GM12878 (cell line): ENCODE data around the gene TRAT1. TPM values are rescaled to one million over a fixed set of nuclear protein-coding genes. Genes with fewer than 3 reads are reported as not detected.

Source experiments
- ATAC-seq: fragments of 200-7000 bp; cut with Tn5 transposase; 3 replicates; pipeline ENCODE4 v1.9.1; 2020; ENCODE audit warnings: mild to moderate bottlenecking, moderate library complexity
- BruUV-seq: library from RNA; stranded (reverse); fragments of 400-500 nt; replicated peaks from 2 replicates; lab custom pipeline; 2021; lab: Mats Ljungman, UMichigan
- CTCF ChIA-PET: fragments of 300-600 bp; sonication (Branson Sonifier 250); formaldehyde crosslinking; extraction: SDS; loops from one replicate; lab custom pipeline; 2021; ENCODE audit warnings: inconsistent platforms; lab: Yijun Ruan, JAX
- POLR2A ChIA-PET: fragments of 350-600 bp; formaldehyde crosslinking; extraction: SDS; loops from one replicate; lab custom pipeline; 2021; ENCODE audit warnings: inconsistent platforms; lab: Charles Lee
- RAD21 ChIA-PET: fragments of 300-600 bp; sonication (Branson Sonifier 250); formaldehyde crosslinking; loops from one replicate; lab custom pipeline; 2023; ENCODE audit warnings: antibody characterized with exemption; ENCODE audit not compliant: unreplicated experiment; lab: Charles Lee
- SMC1A ChIA-PET: fragments of 300-600 bp; sonication (Branson Sonifier 250); formaldehyde crosslinking; loops from one replicate; lab custom pipeline; 2023; ENCODE audit not compliant: unreplicated experiment, uncharacterized antibody; lab: Charles Lee
- DNase-seq: peaks from one replicate; pipeline ENCODE4 v3.0.0-alpha.2; 2011; ENCODE audit warnings: low read depth, low spot score
- FAIRE-seq: peaks from 3 replicates; lab custom pipeline; 2011; peaks lifted over from hg19 to GRCh38; lab: Jason Lieb, UNC
- H2AFZ ChIP-seq: 2 replicates; pipeline ENCODE4 v1.6.0; 2011; ENCODE audit warnings: low read depth, low read length, control low read depth; ENCODE audit not compliant: control insufficient read depth
- H3K27ac ChIP-seq: 2 replicates; pipeline ENCODE4 v1.5.1; 2011; ENCODE audit warnings: control low read depth; ENCODE audit not compliant: control insufficient read depth, insufficient read depth
- H3K27me3 ChIP-seq, 2 experiments: replicated peaks in 1 of 2; 2 replicates each; pipeline versions ENCODE4 v1.6.0 to v1.6.1; 2011; ENCODE audit warnings: low read length in 1 of 2; ENCODE audit not compliant: control insufficient read depth in 2 of 2, insufficient read depth in 2 of 2
- H3K36me3 ChIP-seq, 2 experiments: 2 replicates each; pipeline ENCODE4 v1.5.1; 2011; ENCODE audit warnings: low read length in 1 of 2; ENCODE audit not compliant: control insufficient read depth in 2 of 2, insufficient read depth in 2 of 2
- H3K4me1 ChIP-seq: 2 replicates; pipeline ENCODE4 v1.6.1; 2011; ENCODE audit warnings: mild to moderate bottlenecking, low read length, moderate library complexity, mixed read lengths; ENCODE audit not compliant: control insufficient read depth, insufficient read depth
- H3K4me2 ChIP-seq: 2 replicates; pipeline ENCODE4 v1.6.0; 2011; ENCODE audit warnings: control low read depth; ENCODE audit not compliant: control insufficient read depth, insufficient read depth
- H3K4me3 ChIP-seq: fragments of 200-600 bp; sonication (generic); 2 replicates; pipeline ENCODE4 v1.5.1; 2016
- H3K79me2 ChIP-seq: 2 replicates; pipeline ENCODE4 v1.6.0; 2011; ENCODE audit warnings: low read length; ENCODE audit not compliant: control insufficient read depth, insufficient read depth
- H3K9ac ChIP-seq: 2 replicates; pipeline ENCODE4 v1.8.0; 2011; ENCODE audit warnings: low read length, control low read depth, mixed read lengths; ENCODE audit not compliant: control insufficient read depth, insufficient read depth
- H3K9me3 ChIP-seq: replicated peaks from 3 replicates; pipeline ENCODE4 v1.5.1; 2011; ENCODE audit warnings: mild to moderate bottlenecking, low read length; ENCODE audit not compliant: control insufficient read depth, insufficient read depth
- H4K20me1 ChIP-seq: 2 replicates; pipeline ENCODE4 v1.6.0; 2011; ENCODE audit not compliant: control insufficient read depth, insufficient read depth
- BCLAF1 ChIP-seq: fragments of 450-650 bp; IDR thresholded peaks from 2 replicates; pipeline ENCODE4 v1.6.1; 2017; ENCODE audit warnings: antibody characterized with exemption, mild to moderate bottlenecking, moderate library complexity
- BRCA1 ChIP-seq: IDR thresholded peaks from 2 replicates; pipeline ENCODE4 v1.6.1; 2011; ENCODE audit warnings: low read depth, low read length, improper control_type of control experiment
- CREM ChIP-seq: IDR thresholded peaks from 2 replicates; pipeline ENCODE4 v1.6.1; 2014; ENCODE audit warnings: antibody characterized with exemption, low read depth
- EED ChIP-seq: sonication (generic); IDR thresholded peaks from 2 replicates; pipeline ENCODE4 v1.6.1; 2016; ENCODE audit warnings: antibody characterized with exemption, low read depth
- FOXK2 ChIP-seq: fragments of 450-650 bp; IDR thresholded peaks from 2 replicates; pipeline ENCODE4 v1.6.1; 2017; ENCODE audit warnings: mild to moderate bottlenecking, moderate library complexity
- IRF4 ChIP-seq: IDR thresholded peaks from 2 replicates; pipeline ENCODE4 v1.6.1; 2011; ENCODE audit warnings: low read depth, low read length
- NR2F1 ChIP-seq: fragments of 450-650 bp; conservative IDR thresholded peaks from 2 replicates; pipeline ENCODE4 v1.6.1; 2017; ENCODE audit warnings: mild to moderate bottlenecking
- SRF ChIP-seq, 2 experiments: IDR thresholded peaks; 2 replicates each; pipeline ENCODE4 v1.6.1; 2011; ENCODE audit warnings: low read depth in 2 of 2, low read length in 2 of 2, mild to moderate bottlenecking in 1 of 2, moderate library complexity in 1 of 2
- SUPT20H ChIP-seq: IDR thresholded peaks from 2 replicates; pipeline ENCODE4 v1.6.1; 2011; ENCODE audit warnings: low read depth, mild to moderate bottlenecking, low read length, moderate library complexity, borderline replicate concordance; ENCODE audit not compliant: control insufficient read depth
- WGBS: methylation state at CpG from one replicate; pipeline ENCODE4 v1.1.6; 2016; ENCODE audit warnings: low lambda C conversion rate; ENCODE audit not compliant: insufficient replicate concordance, insufficient coverage; ENCODE audit errors: missing lambda C conversion rate; 5-methylcytosine and 5-hydroxymethylcytosine counted together
- in situ Hi-C: fragments of 300-500 bp; cut with MboI; formaldehyde crosslinking; loops from 9 replicates; pipeline ENCODE4 v1.14.3; 2018; ENCODE audit warnings: mixed read lengths
- intact Hi-C: fragments of 100-400 bp; cut with micrococcal nuclease; formaldehyde crosslinking; loops from one replicate; pipeline ENCODE4 v1.14.2; 2022; ENCODE audit not compliant: unreplicated experiment
- polyA plus RNA-seq, 11 experiments: library from polyadenylated mRNA; depleted of rRNA in 4 of 11; unstranded in 6 of 11; stranded (reverse) in 5 of 11; fragments of >200 nt; fragmentation: Nextera tagmentation in 4 of 11; fragmentation: Illumina TruSeq in 1 of 11; extraction: Ambion mirVana in 4 of 11; extraction: Trizol in 1 of 11; gene quantifications; 1 replicate in 1 of 11; 2 replicates in 10 of 11; pipeline versions ENCODE4 v1.2.1 to v1.2.3, GENCODE V29; 2011 to 2016; ENCODE audit warnings: inconsistent platforms in 2 of 11, missing spikeins in 2 of 11, low read depth in 1 of 11
- total RNA-seq, 4 experiments: library from RNA; depleted of rRNA in 3 of 4; stranded (reverse); fragments of >200 nt in 3 of 4; fragmentation: Illumina TruSeq in 1 of 4; extraction: Trizol in 1 of 4; gene quantifications; 2 replicates each; pipeline versions ENCODE4 v1.2.1 to v1.2.3, GENCODE V29; 2013 to 2021

Gene TRAT1
- total and polyA plus RNA-seq, 10 of the 15 experiments (the other 5 are each of a cell fraction or from before 2014, with no cell fraction given), result 0.11 to 1.5 (median 0.18) TPM; not detected in 2

GRCh38 chr3:108833611-108834010 is 11.0 kb downstream of the TRAT1 start:
- no peak for FAIRE-seq
- Histone ChIP-seq H3K27me3 (peaks cover 0 to 2% of the 10 kb centered on the region in 2 experiments; a peak in 1 of 4 replicates), H3K4me2 (no peak overlapping the region), H3K4me1 (no peaks in the 10 kb centered on the region), H3K9ac (no peak overlapping the region), H3K4me3 (no peak overlapping the region), H3K9me3 (no peaks in the 10 kb centered on the region), H3K36me3 (no peaks in the 10 kb centered on the region), H3K79me2 (no peaks in the 10 kb centered on the region), H2AFZ (no peak overlapping the region), H3K27ac (no peak overlapping the region), H4K20me1 (no peaks in the 10 kb centered on the region)
- intact Hi-C loops, result no loop called here
- CTCF ChIA-PET, result no interaction called here
- 35% methylated on average over 1 of the region's 1 CpG for WGBS
- DNase-seq, result no peak
- SMC1A ChIA-PET, result interaction anchor here (0.6 kb wide), 1 partner anchor 114 kb away, joined by 3 read pairs; no protein-coding TSS in a partner anchor
- RAD21 ChIA-PET, result no interaction called here
- ATAC-seq, result no peak; the same call in 2 of the 3 replicates
- POLR2A ChIA-PET, result no interaction called here
- TF ChIP-seq CREM (no peak), SUPT20H (no peak), EED (no peak), FOXK2 (no peak), BRCA1 (no peak), BCLAF1 (no peak), NR2F1 (no peak), SRF (IDR thresholded peaks at IDR 0.05; ENCODE audit: low read depth in 2 of 2, low read length in 2 of 2) (no peak), IRF4 (no peak)
- no TSS peak for BruUV-seq
- in situ Hi-C loops, result no loop called here
